GM21390 (cell line): ENCODE data around the gene UGT2B11.
"Not testable (repeated sequence)": the region's sequence is repeated elsewhere in the genome, so short reads cannot be mapped to it uniquely, and the experiment has no call there.

Experiments used
- ATAC-seq: cut with Tn5 transposase; IDR thresholded peaks from one replicate; pipeline ENCODE4 v1.9.1; 2021; ENCODE audit not compliant: unreplicated experiment

The UGT2B11 gene

GRCh38 chr4:69214716-69215115 is at the start of gene UGT2B11:
TSS of gene UGT2B11 (minus strand) at chr4:69214748. CDS start at chr4:69214722, 26 bp downstream.
- no peak for ATAC-seq

GRCh38 chr4:69253147-69253772 is 38.7 kb upstream of the UGT2B11 start:
- ATAC-seq, result not testable (repeated sequence)

GRCh38 chr4:69250884-69251283 is 36.3 kb upstream of the UGT2B11 start:
- not testable (repeated sequence) for ATAC-seq

- ATAC-seq, result not testable (repeated sequence)
Measured at GRCh38 chr4:69242562-69243240, 28.2 kb upstream of the UGT2B11 start.

GRCh38 chr4:69241746-69242145 is 27.2 kb upstream of the UGT2B11 start:
- ATAC-seq, result not testable (repeated sequence)

- not testable (repeated sequence) for ATAC-seq
Measured at GRCh38 chr4:69240787-69241186, 26.2 kb upstream of the UGT2B11 start.

GRCh38 chr4:69239557-69240168 is 25.1 kb upstream of the UGT2B11 start:
- ATAC-seq, result no peak

GRCh38 chr4:69239092-69239491 is 24.5 kb upstream of the UGT2B11 start:
- no peak for ATAC-seq

- ATAC-seq, result no peak
Measured at GRCh38 chr4:69224891-69225290, 10.3 kb upstream of the UGT2B11 start.

- not testable (repeated sequence) for ATAC-seq
Measured at GRCh38 chr4:69223277-69223676, 8.7 kb upstream of the UGT2B11 start.

- not testable (repeated sequence) for ATAC-seq
Measured at GRCh38 chr4:69218491-69218890, 3.9 kb upstream of the UGT2B11 start.

- ATAC-seq, result no peak
Measured at GRCh38 chr4:69210911-69211310, 3.6 kb downstream of the UGT2B11 start.

- ATAC-seq, result not testable (repeated sequence)
Measured at GRCh38 chr4:69198506-69198905, 16.0 kb downstream of the UGT2B11 start.

GRCh38 chr4:69196209-69196965 is 18.2 kb downstream of the UGT2B11 start:
- no peak for ATAC-seq

- ATAC-seq, result no peak
Measured at GRCh38 chr4:69194166-69194565, 20.4 kb downstream of the UGT2B11 start.

GRCh38 chr4:69191905-69192304 is 22.6 kb downstream of the UGT2B11 start:
- ATAC-seq, result not testable (repeated sequence)

- not testable (repeated sequence) for ATAC-seq
Measured at GRCh38 chr4:69190621-69191020, 23.9 kb downstream of the UGT2B11 start.

- ATAC-seq, result not testable (repeated sequence)
Measured at GRCh38 chr4:69181519-69182169, 32.9 kb downstream of the UGT2B11 start.

GRCh38 chr4:69179817-69180216 is 34.7 kb downstream of the UGT2B11 start:
- not testable (repeated sequence) for ATAC-seq

- not testable (repeated sequence) for ATAC-seq
Measured at GRCh38 chr4:69178751-69179205, 35.8 kb downstream of the UGT2B11 start.
